HG03378 (cell line): Measurements from ENCODE around the gene PLN.
A peak's percentile ranks its signal among the peaks of the same experiment; 100 is the strongest.

Experiments used
- ATAC-seq: cut with Tn5 transposase; IDR thresholded peaks from one replicate; pipeline ENCODE4 v1.9.1; 2021; ENCODE audit warnings: mild to moderate bottlenecking, moderate library complexity; ENCODE audit not compliant: unreplicated experiment

Gene PLN

GRCh38 chr6:118536478-118536877 is 11.6 kb upstream of the PLN start:
- no peak for ATAC-seq

DNA sequence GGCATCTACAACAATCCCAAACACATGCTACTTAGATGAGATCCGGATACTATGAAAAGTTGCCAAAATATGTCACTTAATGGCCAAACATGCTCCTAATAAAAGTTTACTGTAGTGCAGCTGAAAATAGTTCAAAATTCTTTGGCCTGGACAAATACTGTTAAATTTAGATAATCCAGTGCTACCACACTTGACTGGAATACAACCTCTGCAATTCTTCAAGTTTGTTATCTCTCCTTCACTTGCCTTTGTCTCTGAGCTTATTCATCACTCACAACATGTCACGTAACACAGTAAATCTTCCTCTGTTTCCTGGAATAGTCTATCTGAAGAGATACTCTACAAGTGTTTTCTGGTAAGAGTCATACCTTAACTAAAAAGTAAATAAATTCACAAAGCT is 10.5 kb upstream of the PLN start:
- ATAC-seq: no peak

- no peak for ATAC-seq
These were observed 5.7 kb upstream of the PLN start for GRCh38 chr6:118542184-118542952.

DNA sequence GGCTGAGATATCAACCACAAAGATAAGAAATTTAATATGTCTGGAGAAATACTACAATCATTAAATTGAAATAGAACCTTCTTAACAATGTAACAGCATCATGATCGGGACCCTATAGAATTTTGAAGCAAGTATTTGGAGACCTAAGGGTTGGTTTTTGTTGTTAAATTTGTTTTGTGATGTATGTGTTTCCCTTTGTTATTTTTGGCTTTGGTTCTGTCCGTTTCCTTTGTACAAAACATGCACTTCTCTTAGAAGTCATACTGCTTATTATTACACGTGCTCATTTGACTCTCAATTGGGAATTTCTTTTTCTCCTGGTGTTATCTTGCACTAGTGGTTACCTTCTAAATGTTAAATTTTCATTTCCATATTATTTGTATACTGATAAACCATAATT is 4.0 kb upstream of the PLN start:
- ATAC-seq: no peak

- no peak for ATAC-seq
These were observed 1.8 kb upstream of the PLN start for GRCh38 chr6:118546164-118546879.

GRCh38 chr6:118546880-118547218 is 1.2 kb upstream of the PLN start:
- ATAC-seq: no peak

- no peak for ATAC-seq
These were observed 517 bp downstream of the PLN start for GRCh38 chr6:118548613-118549012.

- ATAC-seq: peak; percentile 87
These were observed 3.3 kb downstream of the PLN start for GRCh38 chr6:118551063-118552053.

DNA sequence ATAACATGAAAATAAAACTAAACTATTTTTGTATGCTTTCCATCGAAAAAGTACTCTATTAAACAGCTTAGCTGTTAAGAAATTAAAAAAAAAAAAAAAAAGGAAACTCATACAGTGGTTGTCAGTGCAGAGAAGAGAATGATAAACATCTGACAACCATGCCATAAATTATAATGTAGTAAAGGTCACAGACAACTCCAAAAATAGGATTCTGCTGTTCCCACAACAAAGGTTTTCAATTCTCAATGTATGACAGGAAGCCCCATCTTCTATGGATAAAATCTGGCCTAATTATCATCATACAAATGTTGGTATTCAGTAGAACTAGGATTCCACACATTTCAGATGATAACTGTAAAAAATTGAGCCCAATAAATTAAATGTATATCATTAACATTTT is 5.0 kb downstream of the PLN start:
- ATAC-seq: no peak

GRCh38 chr6:118554698-118555097 is 6.6 kb downstream of the PLN start:
- ATAC-seq: no peak

- ATAC-seq: peak; percentile 71
These were observed 10.5 kb downstream of the PLN start for GRCh38 chr6:118558464-118559217.

GRCh38 chr6:118559659-118560058 is 11.6 kb downstream of the PLN start:
- ATAC-seq: peak; percentile 87

GRCh38 chr6:118562248-118562647 is 14.2 kb downstream of the PLN start:
- ATAC-seq: no peak

- ATAC-seq: no peak
These were observed 14.9 kb downstream of the PLN start for GRCh38 chr6:118562959-118563358.

DNA sequence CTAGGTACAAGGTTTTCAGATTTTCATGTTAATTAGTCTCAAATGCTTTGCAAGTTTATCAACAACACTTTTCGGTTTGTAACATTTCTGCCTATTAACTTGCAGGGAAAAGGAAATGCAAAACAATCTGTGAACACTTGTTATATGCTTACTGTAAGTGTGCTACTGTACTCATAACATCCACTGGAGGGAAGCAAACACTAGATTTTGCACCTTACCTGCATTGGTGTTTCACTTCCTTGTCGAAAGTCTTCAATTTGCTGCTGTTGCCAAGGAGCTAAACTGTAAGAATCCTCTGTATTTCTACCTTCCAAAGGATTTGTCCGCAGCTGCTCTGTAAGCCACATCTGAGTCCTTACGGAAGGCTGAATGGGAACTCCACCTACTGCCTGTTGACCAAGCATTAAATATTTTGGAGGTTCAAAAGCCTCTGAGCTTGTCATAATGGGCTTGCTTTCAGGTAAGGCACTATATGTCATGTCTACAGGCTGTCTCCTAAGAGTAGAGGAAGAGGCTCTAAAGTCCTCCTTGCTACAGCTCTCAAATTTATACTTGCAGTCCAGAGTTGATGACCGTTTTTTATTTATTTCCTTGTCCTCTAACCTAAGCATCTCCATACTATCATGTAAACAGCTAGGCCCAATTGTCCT is 17.3 kb downstream of the PLN start:
- ATAC-seq: peak; percentile 98

GRCh38 chr6:118567974-118568373 is 19.9 kb downstream of the PLN start:
- no peak for ATAC-seq

DNA sequence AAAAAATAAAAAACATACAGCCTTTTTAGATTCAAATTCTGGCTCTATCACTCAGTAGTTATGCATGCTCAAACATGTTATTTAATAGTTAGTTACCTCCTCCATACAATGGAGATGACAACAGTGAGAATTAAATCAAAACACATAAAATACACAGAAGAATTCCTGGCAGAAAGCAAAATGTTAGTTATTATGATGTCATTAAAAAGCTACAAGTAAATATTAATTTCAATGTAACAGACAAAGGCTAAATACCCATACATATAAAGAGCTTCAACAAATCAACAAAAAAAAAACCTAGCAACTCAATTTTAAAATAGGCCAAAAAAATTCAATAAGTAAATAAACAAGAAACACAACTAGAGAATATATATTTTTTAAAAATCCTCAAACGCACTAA is 21.4 kb downstream of the PLN start:
- ATAC-seq: no peak

- ATAC-seq: peak; percentile 39
These were observed 23.0 kb downstream of the PLN start for GRCh38 chr6:118571121-118571520.

DNA sequence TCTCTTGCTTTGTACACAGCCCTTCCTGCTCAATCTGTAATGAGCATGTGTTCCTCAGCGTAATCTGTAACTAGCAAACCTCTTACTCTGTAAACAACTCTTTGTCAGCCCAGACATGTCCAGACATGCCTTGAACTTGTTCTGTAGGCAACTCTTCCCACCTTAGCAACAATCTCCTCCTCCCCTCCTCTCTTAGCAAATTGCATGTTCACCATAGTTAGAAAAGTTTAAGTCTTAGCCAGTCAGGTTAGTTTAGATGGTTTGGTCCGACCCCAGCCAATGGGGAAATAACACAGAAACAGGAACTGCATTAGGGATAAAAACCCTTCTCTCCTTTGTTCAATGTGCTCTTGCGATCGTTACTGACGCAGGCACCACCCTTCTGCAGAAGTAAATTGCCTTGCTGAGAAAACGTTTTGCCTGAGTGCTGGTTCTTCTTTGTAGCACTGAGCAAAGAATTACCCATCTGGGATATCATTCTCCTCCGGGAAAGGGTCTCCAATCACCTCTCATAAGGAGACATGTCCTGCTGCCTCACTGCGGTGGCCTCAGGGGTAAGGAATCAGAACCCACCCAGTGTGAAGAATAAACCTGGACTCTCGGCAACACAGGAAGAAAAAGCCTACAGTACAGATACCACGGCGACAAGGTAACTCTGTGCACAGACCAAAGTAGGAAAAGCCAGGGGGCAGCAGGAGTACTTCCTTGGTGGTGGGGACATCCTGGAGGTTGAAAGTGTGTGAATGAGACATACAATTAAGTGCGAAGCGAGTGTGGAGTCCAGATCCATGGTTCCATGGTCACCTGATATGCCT is 26.2 kb downstream of the PLN start:
- ATAC-seq: no peak
